ENCODE data around the gene SLC2A13.
"Not testable (repeated sequence)": the region's sequence is repeated elsewhere in the genome, so short reads cannot be mapped to it uniquely, and the experiment has no call there.

The SLC2A13 gene

DNA sequence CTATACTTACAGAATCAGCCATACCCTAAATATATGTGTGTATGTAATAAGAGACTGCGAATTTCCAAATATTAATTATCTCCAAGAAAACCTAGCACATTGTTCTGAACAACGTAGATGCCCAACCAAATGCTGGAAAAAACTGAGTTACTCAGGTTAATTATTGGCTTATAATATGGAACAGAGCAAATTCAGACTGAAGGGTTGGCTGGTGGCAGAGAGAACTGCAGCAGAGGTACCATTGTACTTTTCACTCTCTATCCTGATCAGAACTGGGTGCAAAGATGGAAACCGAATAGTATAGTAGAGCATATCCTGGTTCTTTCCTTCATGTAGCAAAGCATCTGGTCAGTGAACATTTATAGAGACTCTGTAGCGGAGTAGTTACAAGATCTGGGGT lies 185.7 kb downstream of the SLC2A13 start:
- DNase-seq = no peak

GRCh38 chr12:39919790-39920189 lies 186.1 kb downstream of the SLC2A13 start:
- DNase-seq = no peak

GRCh38 chr12:39915249-39915648 lies 190.6 kb downstream of the SLC2A13 start:
- no peak for DNase-seq

DNA sequence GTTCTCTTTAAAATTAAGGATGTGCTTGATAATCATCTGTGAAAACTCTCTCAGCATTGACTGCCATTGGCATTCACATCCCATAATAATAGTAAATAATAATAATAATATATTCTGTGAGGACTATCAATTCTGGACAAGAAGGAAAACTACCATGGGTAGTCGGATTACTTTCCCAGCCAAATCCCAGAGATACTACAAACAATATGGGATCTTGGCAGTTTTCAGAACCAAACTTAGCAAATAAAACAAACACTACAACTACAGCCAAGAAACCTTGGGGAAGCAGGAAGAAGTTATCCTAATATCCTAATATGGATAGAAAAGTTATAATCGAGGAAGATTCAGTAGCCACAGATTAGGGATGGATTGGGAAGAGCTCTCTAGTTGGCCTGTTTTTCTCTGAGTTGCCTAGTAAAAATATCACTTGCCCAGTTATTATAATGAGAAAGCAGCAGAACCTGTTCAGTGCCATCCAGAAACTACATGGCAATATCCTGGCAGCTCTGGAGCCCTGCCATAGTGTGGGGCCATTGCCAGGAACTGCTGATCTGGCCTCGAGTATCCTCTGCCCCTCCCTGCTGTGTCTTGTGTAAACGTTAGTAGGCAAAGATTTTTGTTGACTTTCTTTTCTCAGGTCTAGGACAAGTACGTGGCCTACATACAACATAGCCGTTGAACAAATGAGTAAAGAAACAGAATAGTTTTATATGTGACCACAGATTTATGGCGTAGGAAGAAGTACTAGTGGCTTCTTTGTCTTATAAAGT lies 193.5 kb downstream of the SLC2A13 start:
- DNase-seq = no peak

DNA sequence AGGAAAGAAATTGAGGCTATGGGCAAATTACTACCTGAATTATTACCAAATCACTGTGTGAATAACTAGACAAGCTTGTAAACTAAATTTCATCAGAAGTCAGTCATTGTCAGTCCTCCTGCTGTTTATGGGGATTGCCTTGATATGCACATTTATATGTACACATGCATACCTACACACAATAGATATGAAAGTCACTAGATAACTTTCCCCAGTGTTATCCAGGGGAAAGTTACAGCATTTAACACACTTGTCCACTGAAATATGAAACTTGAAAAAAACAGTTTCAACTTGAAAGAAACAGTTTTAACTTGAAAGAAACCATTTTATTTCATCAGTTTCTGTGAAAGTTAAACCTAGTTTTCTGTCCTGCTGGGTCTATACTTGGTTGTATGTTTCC lies 199.6 kb downstream of the SLC2A13 start:
- no peak for DNase-seq

GRCh38 chr12:39905152-39905551 lies 200.7 kb downstream of the SLC2A13 start:
- no peak for DNase-seq

GRCh38 chr12:39902821-39903220 lies 203.1 kb downstream of the SLC2A13 start:
- no peak for DNase-seq

DNA sequence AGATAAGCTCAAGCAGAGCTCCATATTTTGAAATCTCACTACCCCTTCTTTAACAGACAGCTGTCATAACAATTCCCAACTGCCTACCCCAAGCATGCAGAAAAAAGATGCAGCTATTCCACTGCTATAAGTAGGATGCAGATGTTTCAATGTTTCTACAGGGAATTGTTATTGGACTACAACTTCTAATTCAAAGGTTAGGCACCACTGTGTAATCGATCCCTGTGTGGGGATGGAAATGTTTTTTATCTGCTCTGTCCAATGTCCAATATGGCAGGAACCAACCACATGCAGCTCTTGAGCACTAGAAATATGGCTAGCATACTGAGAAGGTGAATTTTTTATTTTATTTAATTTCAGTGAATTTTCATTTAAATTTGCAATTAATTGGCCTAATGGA lies 208.6 kb downstream of the SLC2A13 start:
- DNase-seq = no peak

DNA sequence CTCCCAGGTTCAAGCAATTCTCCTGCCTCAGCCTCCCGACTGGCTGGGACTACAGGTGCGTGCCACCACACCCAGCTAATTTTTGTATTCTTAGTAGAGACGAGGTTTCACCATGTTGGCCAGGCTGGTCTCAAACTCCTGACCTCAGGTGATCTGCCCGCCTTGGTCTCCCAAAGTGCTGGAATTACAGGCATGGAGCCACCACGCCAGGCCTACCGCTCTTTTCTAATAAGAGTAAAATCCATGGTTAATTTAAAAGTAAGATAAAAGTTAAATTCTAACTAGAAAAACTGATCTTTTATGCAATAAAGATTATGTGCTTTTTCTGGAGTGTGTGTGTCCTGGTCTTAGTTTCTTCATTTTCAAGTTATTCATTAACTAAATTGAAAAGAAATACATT lies 212.5 kb downstream of the SLC2A13 start:
- not testable (repeated sequence) for DNase-seq

DNA sequence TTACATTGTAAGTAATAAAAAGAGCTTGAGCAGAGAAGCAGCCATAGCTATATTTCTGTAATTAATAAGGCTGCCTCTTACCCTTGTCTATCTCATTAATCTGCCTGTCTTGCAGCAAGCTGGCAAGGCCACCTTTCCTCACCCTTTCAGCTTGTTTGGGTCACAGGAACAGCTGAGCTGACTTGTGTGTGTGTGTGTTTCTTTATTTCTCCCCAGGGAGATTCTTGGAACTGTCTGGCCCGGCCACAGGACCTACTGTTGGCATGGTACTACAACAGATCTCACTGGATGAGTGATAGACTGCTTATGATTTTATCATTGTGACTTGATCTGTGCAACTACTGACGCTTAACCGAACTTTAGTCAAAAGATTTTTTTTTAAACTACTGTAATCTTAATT lies 213.7 kb downstream of the SLC2A13 start:
- no peak for DNase-seq

GRCh38 chr12:39887856-39888255 lies 218.0 kb downstream of the SLC2A13 start:
- DNase-seq = no peak

- no peak for DNase-seq
These were observed 219.8 kb downstream of the SLC2A13 start for GRCh38 chr12:39886106-39886505.

- DNase-seq = no peak
These were observed 221.2 kb downstream of the SLC2A13 start for GRCh38 chr12:39884616-39885125.

GRCh38 chr12:39883411-39883810 lies 222.5 kb downstream of the SLC2A13 start:
- DNase-seq = no peak

DNA sequence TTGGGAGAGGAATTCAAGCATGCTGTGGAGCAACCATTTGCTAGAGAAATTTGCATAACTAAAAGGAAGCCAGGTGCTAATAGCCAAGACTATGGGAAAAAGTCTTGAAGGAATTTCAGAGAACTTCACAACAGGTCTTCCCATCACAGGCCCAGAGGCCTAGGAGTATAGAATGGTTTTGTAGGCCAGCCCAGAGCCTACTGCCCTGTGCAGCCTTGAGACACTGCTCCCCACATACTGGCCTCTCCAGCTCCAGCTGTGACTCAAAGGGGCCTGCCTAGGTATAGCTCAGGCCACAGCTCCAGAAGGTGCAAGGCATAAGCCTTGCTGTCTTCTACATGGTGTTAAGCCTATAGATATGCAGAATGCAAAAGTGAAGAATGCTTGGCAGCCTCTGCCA lies 227.1 kb downstream of the SLC2A13 start:
- DNase-seq = no peak

- DNase-seq = no peak
These were observed 230.2 kb downstream of the SLC2A13 start for GRCh38 chr12:39875721-39876120.

GRCh38 chr12:39874785-39875184 lies 231.1 kb downstream of the SLC2A13 start:
- DNase-seq = no peak

DNA sequence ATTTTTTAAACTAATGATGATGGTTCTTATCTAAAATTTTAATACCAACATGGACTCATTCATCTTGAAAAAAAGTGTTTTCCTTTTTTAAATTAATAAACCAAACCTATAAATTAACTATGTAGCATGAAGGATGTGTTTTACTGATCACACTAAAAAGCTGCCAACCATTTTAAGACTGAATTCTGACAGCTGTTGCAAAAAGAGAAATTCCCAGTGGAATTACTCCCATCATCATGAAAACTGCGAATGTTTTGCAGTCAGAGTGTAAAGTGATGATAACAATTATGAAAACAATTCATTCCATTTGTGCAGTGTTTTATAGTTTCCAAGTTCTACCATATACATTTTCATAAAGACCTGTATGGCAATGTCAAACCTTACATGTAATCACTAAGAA lies 232.8 kb downstream of the SLC2A13 start:
- no peak for DNase-seq

- DNase-seq = no peak
These were observed 233.5 kb downstream of the SLC2A13 start for GRCh38 chr12:39872425-39872824.

- no peak for DNase-seq
These were observed 237.6 kb downstream of the SLC2A13 start for GRCh38 chr12:39868328-39868725.

DNA sequence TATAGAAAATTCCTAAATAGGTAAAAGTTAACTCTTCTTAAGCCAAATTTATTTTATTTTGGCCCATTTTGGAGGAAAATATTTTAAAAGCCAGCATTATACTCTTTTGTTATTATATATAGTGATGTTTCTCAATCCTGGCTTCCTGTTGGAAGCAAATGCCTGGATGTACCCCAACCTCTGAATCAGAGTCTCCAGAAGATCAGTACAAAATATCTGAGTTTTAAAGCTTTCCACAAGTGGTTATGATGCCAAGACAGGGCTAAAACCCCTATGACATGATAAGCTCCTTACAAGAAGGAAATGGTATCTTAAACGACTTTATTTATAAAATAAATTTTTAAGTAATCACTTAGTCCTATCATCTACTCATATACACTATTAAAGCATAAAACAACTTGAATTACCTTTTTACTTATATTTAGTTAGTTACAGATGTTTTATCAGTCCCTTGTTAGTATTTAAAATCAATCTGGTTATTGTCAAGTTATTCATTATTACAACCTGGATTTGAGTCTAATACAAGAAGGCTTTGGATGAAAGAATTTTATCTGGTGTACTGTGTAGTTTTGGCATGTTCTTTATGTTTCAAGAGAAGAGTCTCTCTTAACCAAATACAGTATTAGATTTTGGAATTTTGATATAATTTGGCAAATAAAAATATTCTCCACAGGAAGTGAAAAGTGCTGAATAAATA lies 238.1 kb downstream of the SLC2A13 start:
- DNase-seq = no peak

- no peak for DNase-seq
These were observed 239.7 kb downstream of the SLC2A13 start for GRCh38 chr12:39866135-39866534.

DNA sequence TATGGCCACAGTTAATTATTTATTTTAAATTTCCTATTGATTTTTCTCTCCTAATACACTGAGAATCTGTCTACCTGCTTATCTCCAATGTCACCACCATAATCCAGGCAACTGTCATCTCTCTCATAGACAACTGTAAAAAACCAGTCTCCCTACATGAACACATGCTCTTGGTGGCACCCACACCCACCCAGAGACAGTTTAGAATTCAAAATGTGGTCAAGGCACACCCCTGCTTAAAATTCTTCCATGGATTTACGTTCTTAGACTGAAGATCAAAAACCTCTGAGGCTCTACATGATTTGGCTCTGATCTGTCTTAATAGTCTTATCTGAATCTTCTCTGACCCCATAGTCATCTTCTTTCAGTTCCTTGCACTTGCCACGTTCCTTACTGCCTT lies 245.2 kb downstream of the SLC2A13 start:
- no peak for DNase-seq

DNA sequence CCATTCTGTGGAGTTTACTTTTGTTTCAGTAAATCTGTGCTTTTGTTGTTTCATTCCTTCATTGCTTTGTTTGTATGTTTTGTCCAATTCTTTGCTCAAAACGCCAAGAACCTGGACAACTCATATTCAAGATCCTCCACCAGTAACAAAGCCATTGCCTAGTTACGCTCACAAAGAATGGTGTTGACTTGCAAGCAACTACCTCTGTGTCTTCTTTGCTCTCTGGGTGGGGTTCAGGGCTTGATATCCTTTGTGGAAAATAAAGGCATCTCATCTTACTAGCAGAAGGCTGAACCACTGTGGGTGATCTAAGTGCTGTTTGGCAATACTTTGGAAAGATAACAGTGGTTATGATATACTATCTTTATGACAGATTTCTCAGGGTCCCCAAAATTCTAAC lies 252.9 kb downstream of the SLC2A13 start:
- DNase-seq = no peak

All from bone marrow (tissue), 2 donors.